Liver (tissue), 9 donors: Measurements from ENCODE around the gene TEKTIP1. TPM values are rescaled to one million over a fixed set of nuclear protein-coding genes. Genes with fewer than 3 reads are reported as not detected.

Experiments used
- DNase-seq: peaks from one replicate; pipeline ENCODE4 v3.0.0-alpha.2; 2017; ENCODE audit warnings: low spot score
- H3K27ac ChIP-seq, 2 donors: one replicate each; pipeline ENCODE4 v1.7.0; 2013; ENCODE audit warnings: inconsistent platforms in 2 of 2, low read length in 2 of 2, control low read depth in 1 of 2, low read depth in 1 of 2, mild to moderate bottlenecking in 1 of 2
- H3K27me3 ChIP-seq, 4 donors: one replicate each; pipeline versions ENCODE4 v1.6.1 to v1.7.0; 2013; ENCODE audit warnings: low read length in 3 of 4, inconsistent platforms in 1 of 4, mild to moderate bottlenecking in 1 of 4, moderate library complexity in 1 of 4; ENCODE audit not compliant: control insufficient read depth in 4 of 4, insufficient read depth in 4 of 4
- H3K36me3 ChIP-seq, 4 donors: one replicate each; pipeline versions ENCODE4 v1.6.1 to v1.7.0; 2013; ENCODE audit warnings: low read length in 3 of 4, mild to moderate bottlenecking in 3 of 4, low read depth in 1 of 4, moderate library complexity in 1 of 4; ENCODE audit not compliant: control insufficient read depth in 4 of 4, insufficient read depth in 3 of 4
- H3K4me1 ChIP-seq, 4 donors: one replicate each; pipeline versions ENCODE4 v1.6.1 to v1.7.0; 2013; ENCODE audit warnings: low read length in 3 of 4, mild to moderate bottlenecking in 3 of 4, moderate library complexity in 1 of 4; ENCODE audit not compliant: control insufficient read depth in 4 of 4, insufficient read depth in 4 of 4
- H3K4me3 ChIP-seq, 3 donors: one replicate each; pipeline versions ENCODE4 v1.6.1 to v1.7.0; 2013; ENCODE audit warnings: low read length in 3 of 3, control low read depth in 1 of 3, low read depth in 1 of 3, mild to moderate bottlenecking in 1 of 3
- H3K9ac ChIP-seq, 2 donors: one replicate each; pipeline ENCODE4 v1.7.0; 2013; ENCODE audit warnings: low read length in 2 of 2, mild to moderate bottlenecking in 2 of 2, moderate library complexity in 2 of 2, control low read depth in 1 of 2, low read depth in 1 of 2
- H3K9me3 ChIP-seq, 4 donors: one replicate each; pipeline versions ENCODE4 v1.6.1 to v1.7.0; 2013; ENCODE audit warnings: low read length in 3 of 4; ENCODE audit not compliant: control insufficient read depth in 4 of 4
- EGR1 ChIP-seq, 2 donors: IDR thresholded peaks; 2 replicates each; pipeline ENCODE4 v1.6.1; 2016 to 2018; ENCODE audit warnings: antibody characterized with exemption in 2 of 2, low read depth in 2 of 2
- FOXA1 ChIP-seq: IDR thresholded peaks from 2 replicates; pipeline ENCODE4 v1.6.1; 2016; ENCODE audit warnings: antibody characterized with exemption
- FOXA2 ChIP-seq: IDR thresholded peaks from 2 replicates; pipeline ENCODE4 v1.6.1; 2016; ENCODE audit warnings: antibody characterized with exemption
- GABPA ChIP-seq, 2 donors: IDR thresholded peaks in 1 of 2; conservative IDR thresholded peaks in 1 of 2; 2 replicates each; pipeline ENCODE4 v1.6.1; 2016; ENCODE audit warnings: antibody characterized with exemption in 2 of 2, mild to moderate bottlenecking in 1 of 2, moderate library complexity in 1 of 2
- HNF4A ChIP-seq, 2 donors: conservative IDR thresholded peaks; 2 replicates each; pipeline ENCODE4 v1.6.1; 2016; ENCODE audit warnings: antibody characterized with exemption in 2 of 2, mild to moderate bottlenecking in 2 of 2
- JUND ChIP-seq, 2 donors: IDR thresholded peaks; 2 replicates each; pipeline ENCODE4 v1.6.1; 2016; ENCODE audit warnings: antibody characterized with exemption in 2 of 2
- NR2F2 ChIP-seq: IDR thresholded peaks from 2 replicates; pipeline ENCODE4 v1.6.1; 2016; ENCODE audit warnings: antibody characterized with exemption
- RXRA ChIP-seq, 2 donors: IDR thresholded peaks; 2 replicates each; pipeline ENCODE4 v1.6.1; 2017 to 2018; ENCODE audit warnings: antibody characterized with exemption in 2 of 2, mild to moderate bottlenecking in 1 of 2
- SP1 ChIP-seq: IDR thresholded peaks from 2 replicates; pipeline ENCODE4 v1.6.1; 2018; ENCODE audit warnings: antibody characterized with exemption, mild to moderate bottlenecking
- TAF1 ChIP-seq: conservative IDR thresholded peaks from 2 replicates; pipeline ENCODE4 v1.6.1; 2016; ENCODE audit warnings: antibody characterized with exemption, mild to moderate bottlenecking
- YY1 ChIP-seq: IDR thresholded peaks from 2 replicates; pipeline ENCODE4 v1.6.1; 2016; ENCODE audit warnings: antibody characterized with exemption, mild to moderate bottlenecking
- WGBS: extraction: QIAGEN DNeasy Blood & Tissue Kit; methylation state at CpG from one replicate; pipeline ENCODE4 v1.1.7; 2013; 5-methylcytosine and 5-hydroxymethylcytosine counted together
- polyA plus RNA-seq, 2 donors: library from polyadenylated mRNA; stranded (reverse) in 1 of 2; unstranded in 1 of 2; fragments of 200-250 nt in 1 of 2; fragments of >200 nt in 1 of 2; fragmentation: Nextera tagmentation in 1 of 2; extraction: Ambion mirVana in 1 of 2; gene quantifications; one replicate each; pipeline versions ENCODE4 v1.2.1 to v1.2.3, GENCODE V29; 2013 to 2015
- total RNA-seq, 2 donors: library from RNA; depleted of rRNA; stranded (reverse); fragments of >200 nt; gene quantifications; one replicate each; pipeline ENCODE4 v1.2.3, GENCODE V29; 2014
- TF ChIP-seq, protein P1 (sequence below): IDR thresholded peaks from 2 replicates; pipeline ENCODE4 v1.6.1; 2016; ENCODE audit warnings: antibody characterized with exemption
- TF ChIP-seq, protein P2 (sequence below): IDR thresholded peaks from 2 replicates; pipeline ENCODE4 v1.6.1; 2016; ENCODE audit warnings: antibody characterized with exemption
- TF ChIP-seq, protein P3 (sequence below): IDR thresholded peaks from 2 replicates; pipeline ENCODE4 v1.6.1; 2016; ENCODE audit warnings: antibody characterized with exemption
- TF ChIP-seq, protein P4 (sequence below): IDR thresholded peaks from 2 replicates; pipeline ENCODE4 v1.6.1; 2016; ENCODE audit warnings: antibody characterized with exemption, mild to moderate bottlenecking
- donor health status: healthy.
- donor health status: healthy.
- donor health status: healthy.
- donor health status: healthy.
- donor health status: healthy.

Gene TEKTIP1
- total and polyA plus RNA-seq, 4 donors, result 0.17 TPM; not detected in 3

DNA sequence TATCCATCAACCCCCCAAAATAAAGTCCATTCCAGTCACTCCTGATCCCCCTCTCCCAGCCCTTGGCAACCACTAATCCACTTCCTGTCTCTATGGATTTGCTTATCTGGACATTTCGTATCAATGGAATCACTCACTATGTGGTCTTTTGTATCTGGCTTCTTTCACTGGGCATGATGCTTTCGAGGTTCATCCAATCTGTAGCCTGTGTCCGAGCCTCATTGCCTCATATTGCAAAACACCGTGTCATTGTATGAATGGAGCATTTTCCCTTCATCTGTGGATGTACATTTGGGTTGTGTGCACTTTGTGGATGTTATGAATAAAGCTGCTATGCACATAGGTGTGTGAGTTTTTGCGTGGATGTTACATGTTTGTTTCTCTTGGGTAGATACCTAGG is 34.2 kb upstream of the TEKTIP1 start:
- no peak overlapping the region for H3K4me3 ChIP-seq
- H3K9ac ChIP-seq, result no peak overlapping the region
- WGBS, result 84% methylated on average over 5 of the region's 5 CpGs
- H3K36me3 ChIP-seq, result no peaks in the 10 kb centered on the region
- no peaks in the 10 kb centered on the region for H3K27me3 ChIP-seq
- H3K9me3 ChIP-seq, result no peaks in the 10 kb centered on the region
- TF ChIP-seq GABPA (IDR thresholded peaks at IDR 0.05 in 1 of 2, conservative IDR thresholded peaks at IDR 0.05 in 1 of 2) (no peak), EGR1 (IDR thresholded peaks at IDR 0.05; ENCODE audit: low read depth in 2 of 2) (no peak), NR2F2 (no peak), FOXA2 (no peak), FOXA1 (no peak), TAF1 (no peak), JUND (IDR thresholded peaks at IDR 0.05) (no peak)
- TF ChIP-seq, protein P1, sequence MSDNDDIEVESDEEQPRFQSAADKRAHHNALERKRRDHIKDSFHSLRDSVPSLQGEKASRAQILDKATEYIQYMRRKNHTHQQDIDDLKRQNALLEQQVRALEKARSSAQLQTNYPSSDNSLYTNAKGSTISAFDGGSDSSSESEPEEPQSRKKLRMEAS, result no peak
- TF ChIP-seq, protein P2, sequence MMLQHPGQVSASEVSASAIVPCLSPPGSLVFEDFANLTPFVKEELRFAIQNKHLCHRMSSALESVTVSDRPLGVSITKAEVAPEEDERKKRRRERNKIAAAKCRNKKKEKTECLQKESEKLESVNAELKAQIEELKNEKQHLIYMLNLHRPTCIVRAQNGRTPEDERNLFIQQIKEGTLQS, result no peak
- TF ChIP-seq, protein P3, sequence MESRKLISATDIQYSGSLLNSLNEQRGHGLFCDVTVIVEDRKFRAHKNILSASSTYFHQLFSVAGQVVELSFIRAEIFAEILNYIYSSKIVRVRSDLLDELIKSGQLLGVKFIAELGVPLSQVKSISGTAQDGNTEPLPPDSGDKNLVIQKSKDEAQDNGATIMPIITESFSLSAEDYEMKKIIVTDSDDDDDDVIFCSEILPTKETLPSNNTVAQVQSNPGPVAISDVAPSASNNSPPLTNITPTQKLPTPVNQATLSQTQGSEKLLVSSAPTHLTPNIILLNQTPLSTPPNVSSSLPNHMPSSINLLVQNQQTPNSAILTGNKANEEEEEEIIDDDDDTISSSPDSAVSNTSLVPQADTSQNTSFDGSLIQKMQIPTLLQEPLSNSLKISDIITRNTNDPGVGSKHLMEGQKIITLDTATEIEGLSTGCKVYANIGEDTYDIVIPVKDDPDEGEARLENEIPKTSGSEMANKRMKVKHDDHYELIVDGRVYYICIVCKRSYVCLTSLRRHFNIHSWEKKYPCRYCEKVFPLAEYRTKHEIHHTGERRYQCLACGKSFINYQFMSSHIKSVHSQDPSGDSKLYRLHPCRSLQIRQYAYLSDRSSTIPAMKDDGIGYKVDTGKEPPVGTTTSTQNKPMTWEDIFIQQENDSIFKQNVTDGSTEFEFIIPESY, result no peak
- TF ChIP-seq, protein P4, sequence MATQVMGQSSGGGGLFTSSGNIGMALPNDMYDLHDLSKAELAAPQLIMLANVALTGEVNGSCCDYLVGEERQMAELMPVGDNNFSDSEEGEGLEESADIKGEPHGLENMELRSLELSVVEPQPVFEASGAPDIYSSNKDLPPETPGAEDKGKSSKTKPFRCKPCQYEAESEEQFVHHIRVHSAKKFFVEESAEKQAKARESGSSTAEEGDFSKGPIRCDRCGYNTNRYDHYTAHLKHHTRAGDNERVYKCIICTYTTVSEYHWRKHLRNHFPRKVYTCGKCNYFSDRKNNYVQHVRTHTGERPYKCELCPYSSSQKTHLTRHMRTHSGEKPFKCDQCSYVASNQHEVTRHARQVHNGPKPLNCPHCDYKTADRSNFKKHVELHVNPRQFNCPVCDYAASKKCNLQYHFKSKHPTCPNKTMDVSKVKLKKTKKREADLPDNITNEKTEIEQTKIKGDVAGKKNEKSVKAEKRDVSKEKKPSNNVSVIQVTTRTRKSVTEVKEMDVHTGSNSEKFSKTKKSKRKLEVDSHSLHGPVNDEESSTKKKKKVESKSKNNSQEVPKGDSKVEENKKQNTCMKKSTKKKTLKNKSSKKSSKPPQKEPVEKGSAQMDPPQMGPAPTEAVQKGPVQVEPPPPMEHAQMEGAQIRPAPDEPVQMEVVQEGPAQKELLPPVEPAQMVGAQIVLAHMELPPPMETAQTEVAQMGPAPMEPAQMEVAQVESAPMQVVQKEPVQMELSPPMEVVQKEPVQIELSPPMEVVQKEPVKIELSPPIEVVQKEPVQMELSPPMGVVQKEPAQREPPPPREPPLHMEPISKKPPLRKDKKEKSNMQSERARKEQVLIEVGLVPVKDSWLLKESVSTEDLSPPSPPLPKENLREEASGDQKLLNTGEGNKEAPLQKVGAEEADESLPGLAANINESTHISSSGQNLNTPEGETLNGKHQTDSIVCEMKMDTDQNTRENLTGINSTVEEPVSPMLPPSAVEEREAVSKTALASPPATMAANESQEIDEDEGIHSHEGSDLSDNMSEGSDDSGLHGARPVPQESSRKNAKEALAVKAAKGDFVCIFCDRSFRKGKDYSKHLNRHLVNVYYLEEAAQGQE, result no peak
- H3K4me1 ChIP-seq, result peaks cover 3 to 45% (median 32%) of the 10 kb centered on the region in 4 donors
- no peak overlapping the region for H3K27ac ChIP-seq
- no peak for DNase-seq

DNA sequence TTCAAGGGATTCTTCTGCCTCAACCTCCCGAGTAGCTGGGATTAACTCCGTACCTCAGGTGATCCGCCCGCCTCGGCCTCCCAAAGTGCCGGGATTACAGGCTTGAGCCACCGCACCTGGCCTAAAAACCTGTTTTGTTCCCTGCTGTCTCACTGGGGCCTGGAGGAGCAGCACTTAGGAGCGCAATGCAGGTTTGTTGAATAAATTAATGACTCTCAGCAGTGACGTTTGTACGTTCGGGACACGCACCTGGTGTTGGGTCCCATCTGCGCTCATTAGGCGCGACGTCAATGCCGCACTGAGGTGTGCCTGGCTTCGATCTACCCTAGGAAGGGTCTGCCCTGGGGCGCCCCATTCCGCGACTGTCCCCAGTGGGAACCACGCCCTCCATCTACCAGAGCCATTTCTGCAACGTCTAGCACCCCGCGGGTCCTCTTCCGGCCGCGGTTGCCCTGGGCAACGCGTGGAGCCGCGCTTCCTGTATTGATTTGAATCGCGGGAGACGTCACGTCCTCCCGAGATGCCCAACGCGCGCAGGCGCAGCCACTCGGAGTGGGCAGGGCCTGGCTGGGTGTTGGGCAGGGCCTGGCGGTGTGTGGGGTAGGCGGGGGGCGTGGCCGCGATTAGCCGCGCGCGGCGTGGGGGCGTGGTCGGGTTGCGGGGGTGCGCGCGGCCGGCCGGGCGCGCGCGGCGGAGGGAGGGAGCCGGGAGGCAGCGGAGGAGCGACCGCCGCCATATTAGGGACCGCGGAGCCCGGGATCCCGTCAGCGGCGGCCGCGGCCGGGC is 33.2 kb upstream of the TEKTIP1 start, which contains the start of gene FZR1:
Gene FZR1 (plus strand): TSS at position 714 of the 786 bp plus-strand sequence. CDS start 16,679 bp downstream, outside the sequence.
- under 1% methylated on average over 79 of the region's 79 CpGs for WGBS
- Histone ChIP-seq H3K4me1 (peaks cover 3 to 50% (median 34%) of the 10 kb centered on the region in 4 donors), H3K36me3 (no peaks in the 10 kb centered on the region)

More for the DNA sequence above, 33.2 kb upstream of the TEKTIP1 start, which contains the start of gene FZR1:
- no peaks in the 10 kb centered on the region for H3K9me3 ChIP-seq
- H3K4me3 ChIP-seq, result peak within 1 kb of the TSS; percentile 88 to 90 (median 88)
- no peaks in the 10 kb centered on the region for H3K27me3 ChIP-seq
- DNase-seq, result peak; percentile 100
- TF ChIP-seq JUND (IDR thresholded peaks at IDR 0.05) (no peak), FOXA2 (no peak), SP1 (peak; percentile 69), TAF1 (no peak), YY1 (peak; percentile 76), GABPA (IDR thresholded peaks at IDR 0.05 in 1 of 2, conservative IDR thresholded peaks at IDR 0.05 in 1 of 2) (peak; percentile 79 to 94), HNF4A (conservative IDR thresholded peaks at IDR 0.05) (peak; percentile 15 to 34), RXRA (IDR thresholded peaks at IDR 0.05) (peak in 1 of 2 donors; percentile 32)
- H3K27ac ChIP-seq, result peak within 1 kb of the TSS; percentile 82 to 83
- H3K9ac ChIP-seq, result peak within 1 kb of the TSS; percentile 65 to 80
